HepG2 (cell line): ENCODE data around the gene UGT1A8.
"Not testable (repeated sequence)": the region's sequence is repeated elsewhere in the genome, so short reads cannot be mapped to it uniquely, and the experiment has no call there.

Source experiments
- SATB2 ChIP-seq: sonication (generic); formaldehyde crosslinking; IDR thresholded peaks from 2 replicates; pipeline ENCODE4 v1.5.0; 2020; ENCODE audit warnings: missing genetic modification reagents
- SIN3A ChIP-seq: IDR thresholded peaks from 2 replicates; pipeline ENCODE4 v1.6.1; 2011; ENCODE audit warnings: low read depth, mild to moderate bottlenecking, control low read depth, low read length, borderline replicate concordance
- TCF7 ChIP-seq: sonication (generic); IDR thresholded peaks from 2 replicates; pipeline ENCODE4 v1.6.1; 2016; ENCODE audit warnings: antibody characterized with exemption, low read depth
- ZNF451 ChIP-seq: sonication (generic); formaldehyde crosslinking; IDR thresholded peaks from 2 replicates; pipeline ENCODE4 v1.5.0; 2020; ENCODE audit warnings: mild to moderate bottlenecking, missing genetic modification reagents
- ZNF709 ChIP-seq: sonication (generic); formaldehyde crosslinking; IDR thresholded peaks from 2 replicates; pipeline ENCODE4 v1.5.0; 2020; ENCODE audit warnings: mild to moderate bottlenecking, missing genetic modification reagents
- TF ChIP-seq, protein P1 (sequence below), 2 experiments: IDR thresholded peaks; 2 replicates each; pipeline ENCODE4 v1.6.1; 2011 to 2012; ENCODE audit warnings: low read length in 2 of 2, borderline replicate concordance in 1 of 2, low read depth in 1 of 2, mild to moderate bottlenecking in 1 of 2, moderate library complexity in 1 of 2
- TF ChIP-seq, protein P2 (sequence below), 2 experiments: sonication (generic) in 1 of 2; formaldehyde crosslinking in 1 of 2; IDR thresholded peaks; 2 replicates each; pipeline versions ENCODE4 v1.5.1 to v1.6.1; 2011 to 2020; ENCODE audit warnings: borderline replicate concordance in 1 of 2, low read depth in 1 of 2, low read length in 1 of 2, mild to moderate bottlenecking in 1 of 2, missing genetic modification reagents in 1 of 2, moderate library complexity in 1 of 2
- TF ChIP-seq, protein P3 (sequence below): sonication (generic); formaldehyde crosslinking; IDR thresholded peaks from 2 replicates; pipeline ENCODE4 v1.4.0; 2020; ENCODE audit warnings: missing genetic modification reagents

GRCh38 chr2:233617476-233617875 lies at the start of gene UGT1A8:
- TF ChIP-seq, protein P1, sequence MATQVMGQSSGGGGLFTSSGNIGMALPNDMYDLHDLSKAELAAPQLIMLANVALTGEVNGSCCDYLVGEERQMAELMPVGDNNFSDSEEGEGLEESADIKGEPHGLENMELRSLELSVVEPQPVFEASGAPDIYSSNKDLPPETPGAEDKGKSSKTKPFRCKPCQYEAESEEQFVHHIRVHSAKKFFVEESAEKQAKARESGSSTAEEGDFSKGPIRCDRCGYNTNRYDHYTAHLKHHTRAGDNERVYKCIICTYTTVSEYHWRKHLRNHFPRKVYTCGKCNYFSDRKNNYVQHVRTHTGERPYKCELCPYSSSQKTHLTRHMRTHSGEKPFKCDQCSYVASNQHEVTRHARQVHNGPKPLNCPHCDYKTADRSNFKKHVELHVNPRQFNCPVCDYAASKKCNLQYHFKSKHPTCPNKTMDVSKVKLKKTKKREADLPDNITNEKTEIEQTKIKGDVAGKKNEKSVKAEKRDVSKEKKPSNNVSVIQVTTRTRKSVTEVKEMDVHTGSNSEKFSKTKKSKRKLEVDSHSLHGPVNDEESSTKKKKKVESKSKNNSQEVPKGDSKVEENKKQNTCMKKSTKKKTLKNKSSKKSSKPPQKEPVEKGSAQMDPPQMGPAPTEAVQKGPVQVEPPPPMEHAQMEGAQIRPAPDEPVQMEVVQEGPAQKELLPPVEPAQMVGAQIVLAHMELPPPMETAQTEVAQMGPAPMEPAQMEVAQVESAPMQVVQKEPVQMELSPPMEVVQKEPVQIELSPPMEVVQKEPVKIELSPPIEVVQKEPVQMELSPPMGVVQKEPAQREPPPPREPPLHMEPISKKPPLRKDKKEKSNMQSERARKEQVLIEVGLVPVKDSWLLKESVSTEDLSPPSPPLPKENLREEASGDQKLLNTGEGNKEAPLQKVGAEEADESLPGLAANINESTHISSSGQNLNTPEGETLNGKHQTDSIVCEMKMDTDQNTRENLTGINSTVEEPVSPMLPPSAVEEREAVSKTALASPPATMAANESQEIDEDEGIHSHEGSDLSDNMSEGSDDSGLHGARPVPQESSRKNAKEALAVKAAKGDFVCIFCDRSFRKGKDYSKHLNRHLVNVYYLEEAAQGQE (IDR thresholded peaks at IDR 0.05; ENCODE audit: borderline replicate concordance in 1 of 2, low read depth in 1 of 2, low read length in 2 of 2) = not testable (repeated sequence)
- not testable (repeated sequence) for TF ChIP-seq SATB2 (CRISPR knock-in tag); TCF7; ZNF709 (CRISPR knock-in tag); SIN3A; ZNF451 (CRISPR knock-in tag)
- TF ChIP-seq, protein P2, sequence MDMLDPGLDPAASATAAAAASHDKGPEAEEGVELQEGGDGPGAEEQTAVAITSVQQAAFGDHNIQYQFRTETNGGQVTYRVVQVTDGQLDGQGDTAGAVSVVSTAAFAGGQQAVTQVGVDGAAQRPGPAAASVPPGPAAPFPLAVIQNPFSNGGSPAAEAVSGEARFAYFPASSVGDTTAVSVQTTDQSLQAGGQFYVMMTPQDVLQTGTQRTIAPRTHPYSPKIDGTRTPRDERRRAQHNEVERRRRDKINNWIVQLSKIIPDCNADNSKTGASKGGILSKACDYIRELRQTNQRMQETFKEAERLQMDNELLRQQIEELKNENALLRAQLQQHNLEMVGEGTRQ (IDR thresholded peaks at IDR 0.05; ENCODE audit: low read depth, low read length) = not testable (repeated sequence)
- TF ChIP-seq, protein P2 (CRISPR knock-in tag; IDR thresholded peaks at IDR 0.05; ENCODE audit: borderline replicate concordance) = not testable (repeated sequence)
- TF ChIP-seq, protein P3, sequence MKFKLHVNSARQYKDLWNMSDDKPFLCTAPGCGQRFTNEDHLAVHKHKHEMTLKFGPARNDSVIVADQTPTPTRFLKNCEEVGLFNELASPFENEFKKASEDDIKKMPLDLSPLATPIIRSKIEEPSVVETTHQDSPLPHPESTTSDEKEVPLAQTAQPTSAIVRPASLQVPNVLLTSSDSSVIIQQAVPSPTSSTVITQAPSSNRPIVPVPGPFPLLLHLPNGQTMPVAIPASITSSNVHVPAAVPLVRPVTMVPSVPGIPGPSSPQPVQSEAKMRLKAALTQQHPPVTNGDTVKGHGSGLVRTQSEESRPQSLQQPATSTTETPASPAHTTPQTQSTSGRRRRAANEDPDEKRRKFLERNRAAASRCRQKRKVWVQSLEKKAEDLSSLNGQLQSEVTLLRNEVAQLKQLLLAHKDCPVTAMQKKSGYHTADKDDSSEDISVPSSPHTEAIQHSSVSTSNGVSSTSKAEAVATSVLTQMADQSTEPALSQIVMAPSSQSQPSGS (CRISPR knock-in tag) = not testable (repeated sequence)
